Liver (tissue), 3 donors: ENCODE measurements around the gene OR3A1.
"Not testable (repeated sequence)": the region's sequence is repeated elsewhere in the genome, so short reads cannot be mapped to it uniquely, and the experiment has no call there.

Source experiments
- CTCF ChIP-seq: fragments of 150-350 bp; IDR thresholded peaks from 2 replicates; pipeline ENCODE4 v1.5.1; 2017; ENCODE audit warnings: improper control_type of control experiment, low read depth, low read length; ENCODE audit not compliant: missing input control
- EGR1 ChIP-seq, 2 donors: IDR thresholded peaks; 2 replicates each; pipeline ENCODE4 v1.6.1; 2016 to 2018; ENCODE audit warnings: antibody characterized with exemption in 2 of 2, low read depth in 2 of 2
- GABPA ChIP-seq, 2 donors: IDR thresholded peaks in 1 of 2; conservative IDR thresholded peaks in 1 of 2; 2 replicates each; pipeline ENCODE4 v1.6.1; 2016; ENCODE audit warnings: antibody characterized with exemption in 2 of 2, mild to moderate bottlenecking in 1 of 2, moderate library complexity in 1 of 2
- JUND ChIP-seq, 2 donors: IDR thresholded peaks; 2 replicates each; pipeline ENCODE4 v1.6.1; 2016; ENCODE audit warnings: antibody characterized with exemption in 2 of 2
- RAD21 ChIP-seq, 2 donors: IDR thresholded peaks; 2 replicates each; pipeline ENCODE4 v1.6.1; 2016; ENCODE audit warnings: antibody characterized with exemption in 2 of 2, mild to moderate bottlenecking in 2 of 2
- RXRA ChIP-seq, 2 donors: IDR thresholded peaks; 2 replicates each; pipeline ENCODE4 v1.6.1; 2017 to 2018; ENCODE audit warnings: antibody characterized with exemption in 2 of 2, mild to moderate bottlenecking in 1 of 2
- SP1 ChIP-seq: IDR thresholded peaks from 2 replicates; pipeline ENCODE4 v1.6.1; 2018; ENCODE audit warnings: antibody characterized with exemption, mild to moderate bottlenecking
- TAF1 ChIP-seq: conservative IDR thresholded peaks from 2 replicates; pipeline ENCODE4 v1.6.1; 2016; ENCODE audit warnings: antibody characterized with exemption, mild to moderate bottlenecking
- YY1 ChIP-seq: IDR thresholded peaks from 2 replicates; pipeline ENCODE4 v1.6.1; 2016; ENCODE audit warnings: antibody characterized with exemption, mild to moderate bottlenecking
- ZBTB33 ChIP-seq: IDR thresholded peaks from 2 replicates; pipeline ENCODE4 v1.6.1; 2016; ENCODE audit warnings: antibody characterized with exemption
- TF ChIP-seq, protein P1 (sequence below): IDR thresholded peaks from 2 replicates; pipeline ENCODE4 v1.6.1; 2016; ENCODE audit warnings: antibody characterized with exemption
- donor health status: healthy.
- donor health status: healthy.

GRCh38 chr17:3249013-3249412, 49.1 kb downstream of the OR3A1 start:
- TF ChIP-seq CTCF; ZBTB33; EGR1 (IDR thresholded peaks at IDR 0.05; ENCODE audit: low read depth in 2 of 2); GABPA (IDR thresholded peaks at IDR 0.05 in 1 of 2, conservative IDR thresholded peaks at IDR 0.05 in 1 of 2); RXRA (IDR thresholded peaks at IDR 0.05); YY1; TAF1; RAD21 (IDR thresholded peaks at IDR 0.05); SP1; JUND (IDR thresholded peaks at IDR 0.05): not testable (repeated sequence)
- TF ChIP-seq, protein P1, sequence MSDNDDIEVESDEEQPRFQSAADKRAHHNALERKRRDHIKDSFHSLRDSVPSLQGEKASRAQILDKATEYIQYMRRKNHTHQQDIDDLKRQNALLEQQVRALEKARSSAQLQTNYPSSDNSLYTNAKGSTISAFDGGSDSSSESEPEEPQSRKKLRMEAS = not testable (repeated sequence)
